Measurements from ENCODE around the gene SFRP2.

GRCh38 chr4:153735906-153736461 lies 52.9 kb downstream of the SFRP2 start:
- TF ChIP-seq GATA3 (IDR thresholded peaks at IDR 0.05; ENCODE audit: low read depth, low read length) (no peak), GATA2 (IDR thresholded peaks at IDR 0.05; ENCODE audit: low read depth, low read length) (no peak)

Data from SH-SY5Y (cell line).